Measurements from ENCODE around the gene TMEM106C. TPM values are rescaled to one million over a fixed set of nuclear protein-coding genes. Genes with fewer than 3 reads are reported as not detected.

The TMEM106C gene
- total RNA-seq, 4 donors from 2014 or later, result 24.1 to 92.7 (median 63.5) TPM

GRCh38 chr12:48017496-48017895 lies 54.1 kb downstream of the TMEM106C start:
- Histone ChIP-seq H3K9me3 (no peaks in the 10 kb centered on the region), H3K27me3 (peaks cover 0 to 72% (median 0%) of the 10 kb centered on the region in 4 donors), H3K27ac (no peak overlapping the region), H3K36me3 (no peaks in the 10 kb centered on the region), H3K4me3 (no peak overlapping the region), H3K4me1 (no peaks in the 10 kb centered on the region)
- intact Hi-C loops (cut with DNase I), result no loop called here
- no peak for DNase-seq
- no peak for TF ChIP-seq POLR2A (IDR thresholded peaks at IDR 0.05)
- no peak for TF ChIP-seq CTCF (IDR thresholded peaks at IDR 0.05)
- WGBS, 2 donors, result 80 to 94% methylated on average over 3 to 4 of the region's 5 CpGs

- WGBS, 2 donors, result 71 to 87% methylated on average over 4 of the region's 4 CpGs
- no peak overlapping the region for H3K4me3 ChIP-seq
- no peak overlapping the region for H3K27ac ChIP-seq
- no peak for DNase-seq
- no peak for TF ChIP-seq POLR2A (IDR thresholded peaks at IDR 0.05)
- no peak for TF ChIP-seq CTCF (IDR thresholded peaks at IDR 0.05)
- H3K27me3 ChIP-seq, result peaks cover 0 to 76% (median 0%) of the 10 kb centered on the region in 4 donors
- intact Hi-C loops (cut with DNase I), result no loop called here
- no peaks in the 10 kb centered on the region for H3K36me3 ChIP-seq
- no peaks in the 10 kb centered on the region for H3K4me1 ChIP-seq
- no peaks in the 10 kb centered on the region for H3K9me3 ChIP-seq
Observed at GRCh38 chr12:48017921-48018617, 54.7 kb downstream of the TMEM106C start.

Other genes starting within 250 kb of the TMEM106C start
- gene ENDOU, start 238.1 kb upstream of the TMEM106C start, total RNA-seq, result 100 to 1,000 TPM in 1 of 4 donors, 10 to 100 TPM in 3; 39.8 to 112 (median 46.3) TPM
- gene RAPGEF3, start 204.7 kb upstream of the TMEM106C start, total RNA-seq, result 10 to 100 TPM; 12.9 to 39.3 (median 22.5) TPM
- gene SLC48A1, start 190.4 kb upstream of the TMEM106C start, total RNA-seq, result 10 to 100 TPM; 18.9 to 35.4 (median 25.4) TPM
- gene HDAC7, start 143.7 kb upstream of the TMEM106C start, total RNA-seq, result 10 to 100 TPM; 19.8 to 37.2 (median 24.0) TPM
- 10 to 100 TPM; 16.6 to 25.0 (median 21.3) TPM for gene VDR, start 58.6 kb upstream of the TMEM106C start, total RNA-seq
- not detected for gene COL2A1, start 40.9 kb downstream of the TMEM106C start, total RNA-seq
- gene SENP1, start 142.5 kb downstream of the TMEM106C start, total RNA-seq, result 10 to 100 TPM in 3 of 4 donors, 1 to 10 TPM in 1; 7.8 to 19.1 (median 16.5) TPM
- 10 to 100 TPM; 13.0 to 40.9 (median 33.3) TPM for gene PFKM, start 155.8 kb downstream of the TMEM106C start, total RNA-seq
- gene ASB8, start 193.9 kb downstream of the TMEM106C start, total RNA-seq, result 10 to 100 TPM; 13.2 to 28.2 (median 24.8) TPM
- gene CCDC184, start 220.0 kb downstream of the TMEM106C start, total RNA-seq, result 1 to 10 TPM in 1 of 4 donors, under 1 TPM in 3; 0.18 to 1.2 (median 0.65) TPM
- not detected for gene OR10AD1, start 239.7 kb downstream of the TMEM106C start, total RNA-seq